Stimulated activated CD8-positive, alpha-beta memory T cell treated with anti-CD3 and anti-CD28 coated beads, Interleukin-12 subunit alpha, Interleukin-12 subunit beta, amount 100 ng/mL, for 1 hour (primary cell): ENCODE results near the gene ZNF638.

ENCODE experiments used
- DNase-seq: peaks from one replicate; pipeline ENCODE4 v3.0.0-alpha.2; 2020; ENCODE audit warnings: low read depth

The ZNF638 gene

GRCh38 chr2:71469403-71470398 is 138.1 kb downstream of the ZNF638 start:
- no peak for DNase-seq

GRCh38 chr2:71471276-71471675 is 139.7 kb downstream of the ZNF638 start:
- no peak for DNase-seq

GRCh38 chr2:71472019-71472418 is 140.4 kb downstream of the ZNF638 start:
- no peak for DNase-seq

- DNase-seq = no peak
Observed at GRCh38 chr2:71473346-71474031, 141.9 kb downstream of the ZNF638 start.

GRCh38 chr2:71474116-71474743 is 142.6 kb downstream of the ZNF638 start:
- no peak for DNase-seq

GRCh38 chr2:71474744-71475397 is 143.3 kb downstream of the ZNF638 start:
- DNase-seq = no peak

- DNase-seq = no peak
Observed at GRCh38 chr2:71476495-71476894, 144.9 kb downstream of the ZNF638 start.

GRCh38 chr2:71477231-71477691 is 145.7 kb downstream of the ZNF638 start:
- no peak for DNase-seq

- DNase-seq = no peak
Observed at GRCh38 chr2:71478806-71479205, 147.2 kb downstream of the ZNF638 start.

GRCh38 chr2:71479261-71479660 is 147.7 kb downstream of the ZNF638 start:
- DNase-seq = no peak

- no peak for DNase-seq
Observed at GRCh38 chr2:71481111-71481510, 149.5 kb downstream of the ZNF638 start.

- DNase-seq = no peak
Observed at GRCh38 chr2:71482055-71482454, 150.5 kb downstream of the ZNF638 start.

GRCh38 chr2:71483246-71483645 is 151.7 kb downstream of the ZNF638 start:
- no peak for DNase-seq

- DNase-seq = no peak
Observed at GRCh38 chr2:71484354-71484753, 152.8 kb downstream of the ZNF638 start.
